ENCODE results near the gene OSBPL10. TPM values are rescaled to one million over a fixed set of nuclear protein-coding genes. Genes with fewer than 3 reads are reported as not detected.

OSBPL10 gene
- total RNA-seq, 1 experiment from 2014 or later, result 2.3 TPM

GRCh38 chr3:31800436-31800835 lies 180.6 kb downstream of the OSBPL10 start:
- ChIA-PET CTCF (no interaction called here), POLR2A (ENCODE audit: low non-redundant PET) (no interaction called here)
- no peaks in the 10 kb centered on the region for H3K4me1 ChIP-seq (ENCODE audit: insufficient read depth, low read length, poor library complexity, severe bottlenecking)
- intact Hi-C loops (cut with micrococcal nuclease; ENCODE audit: unreplicated experiment), result no loop called here
- TF ChIP-seq EZH2 (IDR thresholded peaks at IDR 0.05; ENCODE audit: borderline replicate concordance, low read depth, low read length, poor library complexity, severe bottlenecking) (no peak), CTCF (conservative IDR thresholded peaks at IDR 0.05; ENCODE audit: low read depth, low read length) (no peak)
- no TSS peak for BruUV-seq (replicated peaks)
- H3K36me3 ChIP-seq (ENCODE audit: insufficient read depth, low read length, poor library complexity, severe bottlenecking), result no peaks in the 10 kb centered on the region
- no peak overlapping the region for H3K4me3 ChIP-seq (ENCODE audit: low read depth, low read length, poor library complexity, severe bottlenecking)
- H3K9me3 ChIP-seq (ENCODE audit: low read depth, low read length, poor library complexity, severe bottlenecking), result no peaks in the 10 kb centered on the region
- DNase-seq (ENCODE audit: low spot score), result no peak
- H3K27me3 ChIP-seq (replicated peaks; ENCODE audit: insufficient read depth, low read depth, low read length, poor library complexity), result no peaks in the 10 kb centered on the region
- no peak overlapping the region for H3K27ac ChIP-seq (ENCODE audit: low read depth, low read length, poor library complexity, severe bottlenecking)

GRCh38 chr3:31798840-31799239 lies 182.2 kb downstream of the OSBPL10 start:
- no TSS peak for BruUV-seq (replicated peaks)
- Histone ChIP-seq H3K4me3 (ENCODE audit: low read depth, low read length, poor library complexity, severe bottlenecking) (no peak overlapping the region), H3K27ac (ENCODE audit: low read depth, low read length, poor library complexity, severe bottlenecking) (no peak overlapping the region), H3K4me1 (ENCODE audit: insufficient read depth, low read length, poor library complexity, severe bottlenecking) (no peaks in the 10 kb centered on the region), H3K36me3 (ENCODE audit: insufficient read depth, low read length, poor library complexity, severe bottlenecking) (no peaks in the 10 kb centered on the region), H3K27me3 (replicated peaks; ENCODE audit: insufficient read depth, low read depth, low read length, poor library complexity) (no peaks in the 10 kb centered on the region), H3K9me3 (ENCODE audit: low read depth, low read length, poor library complexity, severe bottlenecking) (no peaks in the 10 kb centered on the region)
- no peak for TF ChIP-seq EZH2 (IDR thresholded peaks at IDR 0.05; ENCODE audit: borderline replicate concordance, low read depth, low read length, poor library complexity, severe bottlenecking)
- no peak for TF ChIP-seq CTCF (conservative IDR thresholded peaks at IDR 0.05; ENCODE audit: low read depth, low read length)
- ChIA-PET CTCF (no interaction called here), POLR2A (ENCODE audit: low non-redundant PET) (no interaction called here)
- intact Hi-C loops (cut with micrococcal nuclease; ENCODE audit: unreplicated experiment), result no loop called here
- no peak for DNase-seq (ENCODE audit: low spot score)

GRCh38 chr3:31793821-31794220 lies 187.2 kb downstream of the OSBPL10 start:
- intact Hi-C loops (cut with micrococcal nuclease; ENCODE audit: unreplicated experiment), result no loop called here
- Histone ChIP-seq H3K36me3 (ENCODE audit: insufficient read depth, low read length, poor library complexity, severe bottlenecking) (no peaks in the 10 kb centered on the region), H3K27me3 (replicated peaks; ENCODE audit: insufficient read depth, low read depth, low read length, poor library complexity) (no peaks in the 10 kb centered on the region), H3K4me1 (ENCODE audit: insufficient read depth, low read length, poor library complexity, severe bottlenecking) (peaks cover 6% of the 10 kb centered on the region), H3K9me3 (ENCODE audit: low read depth, low read length, poor library complexity, severe bottlenecking) (no peaks in the 10 kb centered on the region), H3K4me3 (ENCODE audit: low read depth, low read length, poor library complexity, severe bottlenecking) (no peak overlapping the region), H3K27ac (ENCODE audit: low read depth, low read length, poor library complexity, severe bottlenecking) (no peak overlapping the region)
- no TSS peak for BruUV-seq (replicated peaks)
- ChIA-PET CTCF (no interaction called here), POLR2A (ENCODE audit: low non-redundant PET) (no interaction called here)
- DNase-seq (ENCODE audit: low spot score), result no peak
- TF ChIP-seq CTCF (conservative IDR thresholded peaks at IDR 0.05; ENCODE audit: low read depth, low read length) (no peak), EZH2 (IDR thresholded peaks at IDR 0.05; ENCODE audit: borderline replicate concordance, low read depth, low read length, poor library complexity, severe bottlenecking) (no peak)
